UCSD-AML1 (cell line): ENCODE measurements around the gene P2RY11.
A peak's percentile ranks its signal among the peaks of the same experiment; 100 is the strongest.

Source experiments
- DNase-seq: peaks from one replicate; lab custom pipeline; 2025; ENCODE audit not compliant: unreplicated experiment; lab: John Stamatoyannopoulos, UW

P2RY11 gene, protein sequence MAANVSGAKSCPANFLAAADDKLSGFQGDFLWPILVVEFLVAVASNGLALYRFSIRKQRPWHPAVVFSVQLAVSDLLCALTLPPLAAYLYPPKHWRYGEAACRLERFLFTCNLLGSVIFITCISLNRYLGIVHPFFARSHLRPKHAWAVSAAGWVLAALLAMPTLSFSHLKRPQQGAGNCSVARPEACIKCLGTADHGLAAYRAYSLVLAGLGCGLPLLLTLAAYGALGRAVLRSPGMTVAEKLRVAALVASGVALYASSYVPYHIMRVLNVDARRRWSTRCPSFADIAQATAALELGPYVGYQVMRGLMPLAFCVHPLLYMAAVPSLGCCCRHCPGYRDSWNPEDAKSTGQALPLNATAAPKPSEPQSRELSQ

DNA sequence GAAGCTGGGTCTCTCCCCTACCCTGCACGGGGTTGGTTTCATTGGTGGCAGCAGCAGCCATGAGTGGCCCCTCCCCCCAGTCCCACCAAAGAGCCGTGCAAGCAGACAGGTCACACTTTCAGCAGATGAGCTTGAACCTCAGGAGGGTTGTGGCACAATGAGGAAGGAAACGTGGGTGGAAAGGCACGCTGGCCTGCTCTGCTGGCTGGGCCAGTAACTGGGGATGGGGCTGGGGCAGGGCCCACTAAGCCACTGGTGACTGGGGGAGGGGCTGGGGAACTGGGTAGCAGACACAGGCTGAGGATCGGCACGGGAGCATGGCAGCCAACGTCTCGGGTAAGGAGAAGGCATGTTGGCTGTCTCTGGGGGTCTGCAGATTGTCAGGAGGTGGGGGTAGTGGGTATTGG lies at the start of gene P2RY11:
P2RY11 (plus strand) TSS at position 289 of the 407 bp plus-strand sequence; CDS start at position 318, 29 bp downstream.
- peak; percentile 74 for DNase-seq

DNA sequence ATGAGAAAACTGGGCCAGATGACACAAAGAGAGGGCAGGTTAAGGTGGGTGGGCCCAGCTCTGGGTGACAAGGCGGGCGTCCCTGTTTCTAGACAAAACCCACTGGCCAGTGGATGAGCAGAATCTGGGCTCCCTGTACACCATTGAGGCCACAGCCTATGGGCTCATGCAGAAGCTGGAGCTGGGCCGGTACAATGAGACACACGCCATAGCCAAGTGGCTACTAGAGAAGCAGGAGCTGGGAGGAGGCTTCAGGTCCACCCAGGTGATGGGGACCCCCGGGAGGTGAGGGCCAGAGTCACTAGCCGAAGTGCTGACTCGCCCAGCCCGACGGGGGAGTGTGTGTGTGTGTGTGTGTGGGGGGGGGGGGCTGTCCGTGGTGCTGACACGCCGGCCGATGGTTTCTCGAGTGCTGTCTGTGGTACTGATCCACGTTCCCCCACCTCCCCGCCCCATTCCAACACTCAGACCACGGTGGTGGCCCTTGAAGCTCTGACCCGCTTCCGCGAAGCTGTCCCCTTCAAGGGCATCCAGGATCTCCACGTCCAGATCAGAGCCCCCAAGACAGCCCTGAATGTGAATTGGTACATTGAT lies 49.7 kb upstream of the P2RY11 start:
- DNase-seq: no peak

DNA sequence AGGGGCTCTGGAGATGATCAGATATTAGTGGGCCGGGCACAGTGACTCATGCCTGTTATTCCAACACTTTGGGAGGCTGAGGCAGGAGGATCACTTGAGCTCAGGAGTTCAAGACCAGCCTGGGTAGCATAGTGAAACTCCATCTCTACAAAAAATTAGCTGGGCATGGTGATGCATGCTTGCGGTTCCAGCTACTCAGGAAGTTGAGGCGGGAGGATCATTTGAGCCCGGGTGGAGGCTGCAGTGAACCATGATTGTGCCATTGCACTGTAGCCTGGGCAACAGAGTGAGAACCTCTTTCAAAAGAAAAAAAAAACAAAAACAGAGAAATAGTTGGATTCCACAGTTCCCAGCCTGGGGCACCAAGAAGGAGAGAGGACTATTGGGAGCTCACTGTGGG lies 43.3 kb upstream of the P2RY11 start:
- DNase-seq: no peak

DNA sequence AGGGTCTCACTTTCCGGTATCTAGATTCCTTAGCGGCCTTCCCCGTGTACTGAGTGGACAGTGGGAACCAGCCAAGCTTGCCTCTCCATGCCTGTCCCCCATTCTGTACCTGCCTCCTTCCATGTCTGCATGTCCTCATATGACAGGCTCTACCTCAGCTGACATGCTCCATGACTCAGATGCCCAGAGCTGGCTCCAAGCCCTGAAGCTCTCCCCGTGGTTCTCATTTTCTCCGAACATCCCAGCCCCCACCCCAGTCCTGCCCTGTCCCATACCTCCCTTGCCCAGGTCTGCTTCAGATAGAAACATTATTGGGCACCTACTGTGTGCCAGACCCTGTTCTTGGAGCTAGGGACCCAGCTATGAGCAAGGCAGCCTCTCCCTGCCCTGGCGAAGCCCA lies 42.4 kb upstream of the P2RY11 start:
- DNase-seq: no peak

DNA sequence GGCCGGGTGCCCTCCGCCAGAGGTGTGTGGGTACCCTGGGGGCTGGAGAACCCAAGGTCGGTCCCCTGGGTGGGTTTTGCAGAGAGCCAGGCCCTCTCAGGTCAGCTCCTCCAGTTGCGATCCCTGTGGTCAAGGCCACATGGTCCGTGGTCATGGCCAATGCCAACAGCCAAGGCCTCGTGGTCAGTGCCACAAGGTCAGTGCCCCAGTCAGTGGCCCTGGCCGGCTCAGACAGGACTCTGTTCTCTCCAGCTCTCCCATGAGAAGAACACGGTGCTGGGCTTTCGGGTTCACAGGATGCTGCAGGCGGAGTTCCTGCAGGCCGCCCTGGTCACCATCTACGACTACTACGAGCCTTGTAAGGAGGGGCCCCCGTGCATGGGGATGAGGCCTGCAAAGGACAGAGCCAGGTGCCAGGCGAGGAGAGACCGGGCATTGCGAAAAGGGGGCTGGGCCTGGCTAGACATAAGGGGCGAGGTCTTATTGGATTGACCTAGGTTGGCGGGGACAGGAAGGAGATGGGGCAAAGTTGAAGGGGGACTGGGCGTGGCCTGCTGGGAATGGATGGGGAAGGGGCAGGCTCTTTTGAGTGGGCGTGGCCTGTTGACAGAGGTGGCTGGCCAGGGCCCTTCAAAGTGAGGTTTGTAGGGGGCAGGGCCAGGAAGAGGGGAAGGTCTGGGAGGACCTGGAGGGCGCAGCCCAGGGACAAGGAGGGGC lies 40.6 kb upstream of the P2RY11 start:
- DNase-seq: no peak

DNA sequence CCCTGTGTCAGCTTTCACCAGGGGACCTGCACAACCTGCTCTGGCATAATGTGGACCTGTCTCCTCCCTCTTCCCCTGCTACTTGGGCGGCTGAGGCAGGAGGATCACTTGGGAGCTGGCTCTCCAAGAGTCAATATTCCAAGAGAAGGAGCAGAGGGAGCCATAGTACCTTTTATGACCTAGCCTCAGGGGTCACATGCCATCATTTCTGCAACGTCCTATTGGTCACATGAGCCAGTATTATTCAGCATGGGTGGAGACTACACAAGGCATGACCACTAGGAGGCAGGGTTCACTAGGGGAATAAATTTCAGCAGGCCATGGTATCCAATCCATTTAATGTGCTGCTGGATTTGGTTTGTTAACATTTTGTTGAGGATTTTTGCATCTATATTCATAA lies 37.3 kb upstream of the P2RY11 start:
- DNase-seq: no peak

DNA sequence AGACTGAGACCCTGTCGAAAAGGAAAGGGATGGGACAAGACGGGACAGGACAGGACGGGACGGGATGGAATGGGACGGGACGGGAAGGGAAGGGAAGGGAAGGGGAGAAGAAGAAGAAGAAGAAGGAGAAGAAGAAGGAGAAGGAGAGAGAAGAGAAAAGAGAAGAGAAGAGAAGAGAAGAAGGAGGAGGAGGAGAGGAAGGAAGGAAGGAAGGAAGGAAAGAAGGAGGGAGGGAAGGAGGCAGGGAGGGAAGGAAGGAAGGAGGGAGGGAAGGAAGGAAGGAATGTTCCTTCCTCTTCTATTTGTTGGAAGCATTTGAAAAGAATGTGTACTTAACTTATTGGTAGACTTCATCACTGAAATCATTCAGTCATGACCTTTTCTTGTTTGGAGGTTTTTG lies 35.0 kb upstream of the P2RY11 start:
- no peak for DNase-seq

DNA sequence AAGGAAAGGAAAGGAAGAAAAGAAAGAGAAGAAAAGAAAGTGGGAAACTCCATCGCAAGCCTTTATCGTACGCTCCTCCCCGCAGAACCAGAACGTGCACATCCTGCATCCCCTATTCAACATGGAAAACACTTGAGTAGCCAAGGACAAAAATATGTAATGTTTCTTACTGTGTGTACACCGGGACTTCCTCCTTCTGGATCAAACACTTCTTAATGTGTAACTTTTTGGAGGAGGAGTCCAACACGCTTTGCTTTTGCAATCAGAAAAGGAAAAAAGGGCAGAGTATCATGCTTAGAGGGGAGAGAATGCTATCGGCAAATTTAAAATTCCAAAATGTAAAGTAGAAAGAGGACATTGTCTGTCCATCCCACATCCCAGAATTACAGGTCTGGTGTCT lies 33.2 kb upstream of the P2RY11 start:
- no peak for DNase-seq

DNA sequence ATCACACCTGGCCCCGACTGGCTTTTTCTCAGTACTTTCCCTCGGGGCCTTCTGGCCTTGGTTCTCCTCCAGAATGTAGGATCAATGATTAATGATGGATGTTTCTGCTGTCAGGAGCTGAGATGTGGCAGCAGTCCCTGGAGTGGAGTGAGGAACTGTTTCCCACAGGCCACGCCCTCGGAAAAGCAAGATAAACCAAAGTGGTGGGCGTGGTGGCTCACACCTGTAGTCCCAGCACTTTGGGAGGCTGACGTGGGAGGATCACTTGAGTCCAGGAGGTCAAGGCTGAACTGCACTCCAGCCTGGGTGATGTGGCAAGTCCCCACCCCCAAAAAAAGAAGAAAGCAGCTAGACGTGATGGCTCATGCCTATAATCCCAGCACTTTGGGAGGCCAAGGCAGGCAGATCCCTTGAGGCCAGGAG lies 32.5 kb upstream of the P2RY11 start:
- no peak for DNase-seq

DNA sequence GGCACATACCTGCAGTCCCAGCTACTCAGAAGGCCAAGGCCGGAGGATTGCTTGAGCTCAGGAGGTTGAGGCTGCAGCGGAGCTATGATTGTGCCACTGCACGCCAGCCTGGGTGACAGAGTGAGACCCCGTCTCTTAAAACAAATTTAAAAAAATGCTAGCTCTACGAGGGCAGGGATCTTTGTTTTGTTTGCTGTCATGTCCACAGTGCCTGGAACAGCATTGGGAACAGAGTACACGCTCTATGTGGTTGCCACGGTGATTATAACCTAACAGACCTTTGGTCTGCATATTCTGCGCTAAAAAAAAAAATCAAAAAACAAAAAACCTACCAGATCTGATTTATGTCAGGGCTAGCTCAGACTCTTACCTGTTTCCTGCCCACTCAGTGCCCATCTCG lies 27.6 kb upstream of the P2RY11 start:
- no peak for DNase-seq

DNA sequence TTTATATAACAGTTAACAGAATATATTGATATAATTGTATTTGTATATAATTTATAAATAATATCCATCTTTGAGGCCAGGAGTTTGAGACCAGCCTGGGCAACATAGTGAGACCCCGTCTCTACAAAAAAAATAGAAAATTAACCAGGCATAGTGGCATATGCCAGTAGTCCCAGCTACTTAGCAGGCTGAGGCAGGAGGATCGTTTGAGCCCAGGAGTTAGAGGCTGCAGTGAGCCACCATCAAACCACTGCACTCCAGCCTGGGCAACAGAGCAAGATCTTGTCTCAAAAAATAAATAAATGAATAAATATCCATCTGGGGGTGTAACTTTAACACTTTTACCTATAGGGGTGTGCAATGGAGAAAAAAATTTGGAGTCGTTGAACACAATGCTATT lies 26.7 kb upstream of the P2RY11 start:
- no peak for DNase-seq

DNA sequence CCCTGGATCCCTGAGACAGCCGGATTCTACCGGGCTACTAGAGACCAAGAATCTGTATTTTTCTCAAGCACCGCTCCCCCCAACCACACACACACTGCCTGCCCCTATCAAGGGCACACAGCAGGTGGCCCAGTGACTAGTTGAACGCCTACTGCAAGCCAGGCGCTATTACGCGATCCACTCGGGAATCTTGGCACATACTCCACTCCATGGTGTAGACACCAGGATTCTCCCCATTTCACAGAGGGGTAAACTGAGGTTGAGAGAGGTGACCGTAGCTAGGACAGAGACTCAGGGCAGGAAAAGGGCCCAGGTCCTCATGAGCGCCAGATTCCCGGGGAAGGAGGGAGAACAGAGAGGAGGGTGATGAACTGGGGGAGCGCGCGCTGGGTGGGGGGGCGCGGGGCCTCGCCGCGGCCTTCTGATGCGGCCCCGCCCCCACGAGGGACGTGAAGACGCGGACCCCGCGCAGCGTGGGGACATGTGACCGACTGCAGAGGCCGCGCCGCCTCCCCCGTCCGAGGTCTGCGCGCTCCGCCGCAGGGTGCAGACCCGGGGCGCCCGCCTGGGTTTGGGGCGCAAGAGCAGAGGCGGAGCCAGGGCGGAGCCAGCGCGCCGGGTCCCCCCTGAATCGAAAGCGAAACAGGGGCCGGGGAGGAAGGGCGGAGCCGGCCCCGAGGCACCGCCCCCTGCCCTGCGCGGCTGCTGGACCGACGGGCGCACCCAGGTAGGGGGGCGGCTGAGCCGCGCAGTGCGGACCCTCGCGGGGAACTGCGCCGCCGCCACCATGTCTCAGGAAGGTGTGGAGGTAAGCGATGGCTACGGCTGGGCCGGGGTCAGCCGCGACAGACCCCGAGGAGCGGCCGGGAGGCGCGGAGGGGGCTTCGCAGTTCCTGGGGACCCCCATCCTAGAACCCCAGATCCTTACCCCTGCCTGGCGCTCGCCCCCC lies 25.6 kb upstream of the P2RY11 start, which contains the start of gene SHFL:
SHFL (plus strand) TSS at position 677 of the 950 bp plus-strand sequence; CDS start at position 788, 111 bp downstream.
- DNase-seq: peak; percentile 85

DNA sequence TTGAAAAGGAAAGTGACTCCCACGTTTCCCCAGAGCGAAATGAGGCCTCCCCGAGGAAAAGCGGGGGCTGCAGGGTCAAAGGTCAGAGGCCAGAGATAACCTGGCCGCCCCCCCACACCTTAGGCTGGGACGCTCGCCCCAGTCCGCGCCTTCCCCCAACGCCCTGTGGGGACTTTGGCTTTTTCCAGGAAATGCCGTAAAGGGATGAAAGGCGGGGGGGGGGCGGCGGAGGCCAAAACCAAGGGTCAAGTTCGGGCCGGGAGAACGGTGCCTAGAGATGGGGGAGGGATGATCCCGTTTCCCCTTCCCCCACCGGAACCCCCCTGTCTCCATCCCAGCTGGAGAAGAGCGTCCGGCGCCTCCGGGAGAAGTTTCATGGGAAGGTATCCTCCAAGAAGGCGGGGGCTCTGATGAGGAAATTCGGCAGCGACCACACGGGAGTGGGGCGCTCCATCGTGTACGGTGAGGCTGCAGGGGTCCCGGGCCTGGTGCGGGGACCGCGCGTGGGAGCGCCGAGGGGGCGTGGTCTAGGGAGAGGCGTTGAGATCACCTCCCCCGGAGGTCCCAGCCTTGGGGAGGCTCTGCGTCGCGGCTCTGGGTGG lies 24.8 kb upstream of the P2RY11 start:
- DNase-seq: no peak

DNA sequence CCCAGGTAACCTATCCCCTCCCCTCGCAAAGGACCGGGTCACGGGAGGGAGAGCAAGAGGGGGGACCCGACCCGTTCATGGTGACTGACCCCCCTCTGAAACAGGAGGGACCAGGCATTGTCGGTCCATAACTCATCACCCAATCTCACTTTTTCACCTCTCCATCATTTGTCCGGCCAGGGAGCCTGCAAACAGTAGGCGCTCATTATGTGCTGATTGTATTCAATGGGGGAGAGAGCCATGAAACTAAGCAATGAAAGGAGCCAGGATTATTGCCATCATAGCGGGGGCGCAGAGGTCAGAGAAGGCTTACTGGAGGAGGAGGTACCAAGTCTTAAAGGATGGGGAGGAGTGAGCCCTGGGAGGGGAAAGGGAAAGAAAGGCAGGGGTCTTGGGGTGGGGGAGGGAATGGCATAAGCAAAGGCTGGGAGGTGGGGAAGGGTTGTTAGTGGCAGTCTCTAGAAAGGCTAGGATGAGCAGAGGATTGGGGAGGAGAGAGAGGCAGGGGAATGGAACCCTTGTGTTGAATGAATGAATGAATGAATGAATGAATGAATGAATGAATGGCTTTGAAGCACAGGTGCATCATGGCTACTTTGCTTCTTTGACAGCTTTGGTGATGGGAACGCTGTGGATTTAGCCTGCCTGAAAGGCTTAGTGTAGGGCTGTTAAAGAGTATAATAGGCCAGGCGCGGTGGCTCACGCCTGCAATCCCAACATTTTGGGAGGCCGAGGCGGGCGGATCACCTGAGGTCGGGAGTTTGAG lies 24.0 kb upstream of the P2RY11 start:
- DNase-seq: no peak

DNA sequence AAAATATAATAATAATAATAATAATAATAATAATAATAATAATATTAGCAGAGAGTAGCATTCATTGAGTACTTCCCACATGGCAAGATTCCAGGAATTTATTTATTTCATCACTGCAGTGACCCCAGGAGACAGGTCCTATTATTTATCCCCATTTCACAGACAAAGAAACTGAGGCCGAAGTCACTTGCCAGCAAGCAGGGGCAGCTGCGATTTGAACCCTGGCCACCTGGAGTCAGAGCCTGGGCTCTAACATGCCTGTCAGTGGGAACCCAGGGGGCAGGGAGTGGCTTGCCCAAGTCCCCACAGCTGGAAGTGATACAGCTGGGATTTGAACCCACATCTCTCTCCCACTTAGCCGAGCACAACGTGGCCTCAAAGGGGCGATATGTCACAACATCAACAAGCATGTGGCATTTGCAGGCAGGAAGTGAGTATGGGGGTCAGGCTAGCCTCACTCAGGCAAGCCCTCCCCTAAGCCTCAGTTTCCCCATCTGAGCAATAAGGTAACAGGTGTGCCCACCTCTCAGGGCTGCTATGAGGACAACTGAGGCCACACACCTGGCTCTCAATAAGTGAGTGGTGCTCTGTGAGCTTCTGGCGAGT lies 22.4 kb upstream of the P2RY11 start:
- no peak for DNase-seq

DNA sequence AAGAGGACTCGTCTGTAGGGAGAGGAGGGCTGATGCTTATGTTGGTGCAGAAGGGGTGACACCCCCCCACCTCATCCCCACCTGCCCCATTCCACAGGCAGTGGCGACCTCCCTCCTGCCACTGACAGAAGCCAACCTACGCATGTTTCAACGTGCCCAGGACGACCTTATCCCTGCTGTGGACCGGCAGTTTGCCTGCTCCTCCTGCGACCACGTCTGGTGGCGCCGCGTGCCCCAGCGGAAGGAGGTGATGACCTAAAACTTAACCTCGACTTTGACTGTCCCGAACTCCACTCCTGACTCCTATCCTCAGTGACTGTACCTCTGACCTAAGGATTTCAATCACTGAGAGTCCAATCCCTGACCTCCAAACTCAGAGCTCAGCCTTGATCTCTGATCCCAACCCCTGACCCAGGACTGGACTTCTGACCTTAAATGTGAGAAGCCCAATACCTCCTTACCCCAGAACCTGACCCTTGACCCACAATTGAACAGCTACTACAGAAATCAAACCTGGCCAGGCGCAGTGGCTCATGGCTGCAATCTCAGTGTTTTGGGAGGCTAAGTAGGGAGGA lies 21.6 kb upstream of the P2RY11 start:
- DNase-seq: no peak

DNA sequence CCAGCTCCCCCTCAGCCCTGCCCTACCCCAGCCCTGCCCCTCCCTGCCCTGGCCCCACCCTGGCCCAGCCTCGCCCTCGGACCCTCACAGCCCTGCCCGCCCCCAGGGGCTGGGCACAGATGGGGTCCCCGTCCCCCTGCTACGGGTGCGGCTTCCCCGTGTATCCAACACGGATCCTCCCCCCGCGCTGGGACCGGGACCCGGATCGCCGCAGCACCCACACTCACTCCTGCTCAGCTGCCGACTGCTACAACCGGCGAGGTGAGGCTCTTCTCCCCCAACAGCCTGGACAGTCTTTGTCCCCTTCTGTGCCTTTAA lies 20.2 kb upstream of the P2RY11 start:
- no peak for DNase-seq

DNA sequence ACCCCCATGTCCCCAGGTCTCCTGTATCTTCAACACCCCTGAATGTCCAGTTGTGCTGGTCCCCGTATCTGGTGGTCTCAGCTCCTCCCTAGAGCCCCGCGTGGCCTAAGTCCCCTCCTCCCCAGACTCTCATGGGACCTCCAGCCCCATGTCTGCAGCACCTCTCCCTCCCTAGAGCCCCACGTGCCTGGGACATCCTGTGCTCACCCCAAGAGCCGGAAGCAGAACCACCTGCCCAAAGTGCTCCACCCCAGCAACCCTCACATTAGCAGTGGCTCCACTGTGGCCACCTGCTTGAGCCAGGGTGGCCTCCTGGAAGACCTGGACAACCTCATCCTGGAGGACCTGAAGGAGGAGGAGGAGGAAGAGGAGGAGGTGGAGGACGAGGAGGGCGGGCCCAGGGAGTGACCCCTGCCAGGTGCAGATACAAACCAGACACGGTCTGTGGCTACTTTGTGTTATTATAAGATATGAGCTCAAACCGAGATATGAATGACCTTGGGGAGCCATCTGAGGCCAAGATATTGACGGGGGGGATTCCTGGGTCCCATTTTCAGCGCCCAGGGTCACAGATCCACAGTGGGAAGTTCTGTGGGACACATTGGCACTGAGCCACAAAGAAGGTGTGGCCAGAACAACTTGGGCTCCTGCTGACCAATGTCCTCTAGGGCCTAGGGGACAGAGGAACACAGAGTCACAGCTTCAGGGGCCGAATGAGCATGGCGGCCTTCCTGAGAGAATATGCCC lies 19.4 kb upstream of the P2RY11 start:
- DNase-seq: no peak
